Hematopoietic multipotent progenitor cell (in vitro differentiated cells): ENCODE results near the gene AQP1. TPM values are rescaled to one million over a fixed set of nuclear protein-coding genes. Genes with fewer than 3 reads are reported as not detected.

Experiments
- DNase-seq, 3 donors: peaks; one replicate each; pipeline ENCODE4 v3.0.0-alpha.2; 2011 to 2015; ENCODE audit warnings: low read depth in 2 of 3, low spot score in 2 of 3
- total RNA-seq: library from RNA; depleted of rRNA; stranded (reverse); fragments of >200 nt; gene quantifications from one replicate; pipeline ENCODE4 v1.2.3, GENCODE V29; 2012

Gene AQP1
- total RNA-seq, 1 donor: 0.81 TPM

- no peak for DNase-seq
Measured at GRCh38 chr7:30971440-30971839, 59.8 kb downstream of the AQP1 start.

- no peak for DNase-seq
Measured at GRCh38 chr7:30971840-30972563, 60.3 kb downstream of the AQP1 start.

DNA sequence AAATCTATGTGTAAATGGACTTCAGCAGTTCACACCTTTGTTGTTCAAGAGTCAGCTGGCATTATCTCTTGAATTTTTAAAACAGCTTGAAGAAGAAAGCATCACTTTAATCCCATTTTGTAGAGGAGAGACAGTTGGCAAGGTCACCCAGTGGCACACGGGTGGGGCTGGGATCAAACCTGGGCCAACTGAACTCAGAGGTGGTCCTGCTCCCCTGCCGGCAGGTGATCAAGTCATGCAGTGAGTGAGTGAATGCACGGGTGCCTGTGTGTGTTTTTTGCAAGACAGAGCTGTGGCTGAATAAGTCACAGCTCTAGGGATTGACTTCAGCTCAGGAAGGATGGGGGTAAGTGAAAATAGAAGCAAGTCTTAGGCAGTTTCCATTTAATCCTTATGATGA lies 61.6 kb downstream of the AQP1 start:
- DNase-seq: no peak

- no peak for DNase-seq
Measured at GRCh38 chr7:30973791-30974604, 62.3 kb downstream of the AQP1 start.

DNA sequence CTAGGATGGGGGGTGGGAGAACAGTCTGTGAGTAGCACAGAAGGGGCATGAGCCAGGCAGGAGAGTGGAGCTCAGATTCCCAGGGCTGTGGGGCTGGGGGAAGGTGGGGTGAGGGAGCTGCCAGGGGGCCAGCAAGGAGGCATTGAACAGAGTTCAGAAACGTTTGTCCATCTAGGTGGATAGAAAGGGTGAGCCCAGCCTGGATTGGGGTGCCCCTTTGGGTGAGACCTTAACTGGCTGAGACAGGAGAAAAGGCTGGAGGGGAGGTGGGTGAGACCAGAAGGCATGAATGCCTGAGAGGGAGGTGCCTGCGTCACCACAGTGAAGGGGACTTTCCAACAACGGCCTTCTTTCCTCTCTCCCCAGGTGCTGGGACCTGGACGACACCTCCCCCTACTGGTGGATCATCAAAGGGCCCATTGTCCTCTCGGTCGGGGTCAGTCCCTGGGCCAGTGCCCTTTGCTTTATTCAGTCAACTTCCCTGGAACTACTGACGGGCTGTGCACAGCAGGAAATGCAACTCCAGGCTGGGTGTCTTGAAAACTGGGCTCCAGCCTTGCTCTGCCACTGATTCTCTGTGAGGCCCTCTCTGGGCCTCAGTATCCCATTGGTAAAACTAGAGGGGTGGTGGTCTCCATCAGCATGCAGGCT lies 63.1 kb downstream of the AQP1 start:
- DNase-seq: peak in 2 of 3 donors; percentile 80 to 81

Other genes starting within 250 kb of the AQP1 start
- not detected for gene CRHR2, start 229.4 kb upstream of the AQP1 start, total RNA-seq
- 0.54 TPM for gene INMT, start 159.7 kb upstream of the AQP1 start, total RNA-seq
- gene MINDY4, start 140.4 kb upstream of the AQP1 start, total RNA-seq: 4.3 TPM
- not detected for gene GHRHR, start 52.1 kb downstream of the AQP1 start, total RNA-seq
- gene ADCYAP1R1, start 140.5 kb downstream of the AQP1 start, total RNA-seq: not detected